Endothelial cell of umbilical vein (primary cell): Measurements from ENCODE around the gene DNAJC30.

Source experiments
- EZH2 ChIP-seq: IDR thresholded peaks from 2 replicates; pipeline ENCODE4 v1.6.1; 2012; ENCODE audit warnings: borderline replicate concordance, low read depth, mild to moderate bottlenecking, moderate library complexity, low read length, inconsistent platforms; ENCODE audit not compliant: severe bottlenecking
- JUN ChIP-seq: IDR thresholded peaks from 2 replicates; pipeline ENCODE4 v1.6.1; 2011; ENCODE audit warnings: borderline replicate concordance, low read depth; ENCODE audit not compliant: insufficient read length, insufficient read depth
- POLR2A ChIP-seq: IDR thresholded peaks from 2 replicates; pipeline ENCODE4 v1.6.1; 2012; ENCODE audit warnings: low read depth, mild to moderate bottlenecking, control low read depth, low read length
- TF ChIP-seq, protein P1 (sequence below): IDR thresholded peaks from 2 replicates; pipeline ENCODE4 v1.6.1; 2011; ENCODE audit not compliant: insufficient read depth, insufficient read length
- TF ChIP-seq, protein P2 (sequence below), 2 donors: IDR thresholded peaks; 1 replicate in 1 of 2; 2 replicates in 1 of 2; pipeline ENCODE4 v1.5.1; 2011; ENCODE audit warnings: low read length in 2 of 2, mild to moderate bottlenecking in 2 of 2, moderate library complexity in 2 of 2, control low read depth in 1 of 2, inconsistent platforms in 1 of 2, low read depth in 1 of 2; ENCODE audit not compliant: insufficient read depth in 1 of 2; ENCODE audit errors: extremely low read depth in 1 of 2

DNA sequence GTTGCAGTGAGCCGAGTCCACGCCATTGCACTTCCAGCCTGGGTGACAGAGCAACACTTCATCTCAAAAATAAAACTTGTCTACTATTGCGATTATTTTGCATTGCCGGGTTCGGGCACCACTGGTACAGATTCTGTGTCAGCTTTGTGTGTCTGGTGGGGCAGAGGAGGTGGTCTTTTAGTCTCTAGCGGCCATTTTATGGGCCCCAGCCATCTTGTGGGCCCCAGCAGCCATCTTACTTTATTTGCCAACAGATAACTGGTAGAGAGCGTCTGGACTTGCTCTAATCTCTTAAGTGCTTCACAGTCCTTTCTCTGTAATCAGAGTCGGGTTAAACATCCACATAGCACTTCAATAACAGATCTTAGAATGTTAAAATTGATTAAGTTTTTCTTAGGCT, 5.0 kb upstream of the DNAJC30 start:
- no peak for TF ChIP-seq JUN
- TF ChIP-seq EZH2: no peak
- TF ChIP-seq POLR2A: no peak
- TF ChIP-seq, protein P1, sequence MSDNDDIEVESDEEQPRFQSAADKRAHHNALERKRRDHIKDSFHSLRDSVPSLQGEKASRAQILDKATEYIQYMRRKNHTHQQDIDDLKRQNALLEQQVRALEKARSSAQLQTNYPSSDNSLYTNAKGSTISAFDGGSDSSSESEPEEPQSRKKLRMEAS: no peak
- TF ChIP-seq, protein P2, sequence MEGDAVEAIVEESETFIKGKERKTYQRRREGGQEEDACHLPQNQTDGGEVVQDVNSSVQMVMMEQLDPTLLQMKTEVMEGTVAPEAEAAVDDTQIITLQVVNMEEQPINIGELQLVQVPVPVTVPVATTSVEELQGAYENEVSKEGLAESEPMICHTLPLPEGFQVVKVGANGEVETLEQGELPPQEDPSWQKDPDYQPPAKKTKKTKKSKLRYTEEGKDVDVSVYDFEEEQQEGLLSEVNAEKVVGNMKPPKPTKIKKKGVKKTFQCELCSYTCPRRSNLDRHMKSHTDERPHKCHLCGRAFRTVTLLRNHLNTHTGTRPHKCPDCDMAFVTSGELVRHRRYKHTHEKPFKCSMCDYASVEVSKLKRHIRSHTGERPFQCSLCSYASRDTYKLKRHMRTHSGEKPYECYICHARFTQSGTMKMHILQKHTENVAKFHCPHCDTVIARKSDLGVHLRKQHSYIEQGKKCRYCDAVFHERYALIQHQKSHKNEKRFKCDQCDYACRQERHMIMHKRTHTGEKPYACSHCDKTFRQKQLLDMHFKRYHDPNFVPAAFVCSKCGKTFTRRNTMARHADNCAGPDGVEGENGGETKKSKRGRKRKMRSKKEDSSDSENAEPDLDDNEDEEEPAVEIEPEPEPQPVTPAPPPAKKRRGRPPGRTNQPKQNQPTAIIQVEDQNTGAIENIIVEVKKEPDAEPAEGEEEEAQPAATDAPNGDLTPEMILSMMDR (IDR thresholded peaks at IDR 0.05; ENCODE audit: extremely low read depth in 1 of 2, insufficient read depth in 1 of 2, low read depth in 1 of 2, low read length in 2 of 2): no peak
